Stimulated activated CD8-positive, alpha-beta memory T cell treated with anti-CD3 and anti-CD28 coated beads, Interleukin-4, amount 100 ng/mL, for 4 hours (primary cell): ENCODE measurements around the gene ARHGEF16.

Source experiments
- DNase-seq, 2 donors: peaks; one replicate each; pipeline ENCODE4 v3.0.0-alpha.2; 2020; ENCODE audit warnings: low read depth in 2 of 2, low spot score in 1 of 2

ARHGEF16 gene

DNA sequence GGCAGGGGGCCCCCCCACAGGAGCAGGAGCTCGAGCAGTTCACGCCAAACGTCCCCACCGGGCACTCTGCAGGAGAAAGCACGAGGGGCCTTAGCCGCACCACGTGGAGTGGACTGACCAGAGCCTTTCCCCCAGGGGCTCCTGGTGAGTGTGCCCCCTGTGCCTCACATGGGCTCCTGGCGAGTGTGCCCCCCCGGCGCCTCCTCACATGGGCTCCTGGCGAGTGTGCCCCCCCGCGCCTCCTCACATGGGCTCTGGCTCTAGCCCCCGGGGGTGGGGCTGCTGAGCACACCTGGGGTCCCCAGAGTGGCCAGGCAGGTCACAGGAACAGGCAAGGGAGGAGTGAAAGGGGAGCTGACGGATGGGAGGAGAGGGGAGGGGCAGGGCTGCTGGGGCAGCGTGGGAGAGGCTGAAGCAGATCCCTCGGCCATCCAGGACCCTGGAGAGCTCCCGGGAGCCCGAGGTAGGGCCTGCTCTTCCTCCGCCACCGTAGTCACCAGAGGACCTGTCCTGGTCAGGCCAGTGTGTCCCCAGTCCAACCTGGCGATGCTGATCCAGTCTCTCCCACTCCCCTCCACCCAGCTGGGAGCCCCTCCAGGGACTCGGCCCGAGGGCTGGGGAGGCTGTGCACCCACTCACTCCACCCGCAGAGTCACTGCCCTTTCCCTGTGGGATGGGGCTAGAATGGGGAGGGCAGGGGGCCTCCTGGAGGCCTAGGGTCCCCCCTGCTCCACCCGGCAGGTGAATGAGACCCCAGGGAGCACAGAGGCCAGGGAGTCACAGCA lies 47.6 kb downstream of the ARHGEF16 start:
- no peak for DNase-seq

DNA sequence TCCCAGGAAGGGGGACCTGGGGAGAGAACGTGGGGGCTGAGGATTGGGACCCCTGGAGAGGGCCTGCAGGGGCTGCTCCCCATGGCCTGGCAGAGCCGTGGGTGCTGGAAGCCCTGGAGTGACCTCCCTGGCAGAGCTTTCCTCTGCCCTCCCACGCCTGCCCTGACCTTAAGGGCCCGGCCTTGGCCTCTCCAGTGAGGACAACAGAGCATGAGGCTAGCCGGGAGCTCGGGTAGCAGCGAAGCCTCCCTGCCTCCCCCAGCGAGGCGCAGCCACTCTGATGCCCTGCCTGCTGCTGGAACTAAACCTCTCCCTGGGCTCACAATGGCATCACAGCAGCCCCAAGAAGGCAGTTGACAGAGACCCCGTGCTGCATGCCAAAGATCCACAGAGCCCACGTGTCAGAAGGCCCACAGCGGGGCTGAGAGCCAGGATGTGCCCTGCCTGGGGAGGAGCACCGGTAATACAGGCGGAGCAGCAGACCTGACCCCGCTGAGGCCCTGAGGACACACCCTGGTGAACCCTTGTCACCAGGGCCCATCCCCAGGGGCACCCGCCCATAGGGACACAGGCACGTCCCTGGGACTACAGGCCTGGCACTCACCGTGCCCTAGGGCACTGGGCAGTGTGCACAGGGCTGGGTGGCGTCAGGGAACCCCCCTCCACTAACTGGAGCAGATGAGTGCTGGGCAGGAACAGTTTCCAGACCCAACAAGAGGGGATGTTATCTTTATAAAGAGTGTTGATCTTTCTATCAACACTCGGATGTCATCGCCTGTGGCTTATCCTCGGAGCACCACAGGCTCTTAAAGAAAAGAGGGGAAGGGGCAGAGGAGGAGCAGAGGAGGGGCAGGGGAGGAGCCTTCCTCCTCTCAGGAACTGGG lies 48.4 kb downstream of the ARHGEF16 start:
- no peak for DNase-seq

GRCh38 chr1:3503525-3503886 lies 49.0 kb downstream of the ARHGEF16 start:
- DNase-seq, result no peak

DNA sequence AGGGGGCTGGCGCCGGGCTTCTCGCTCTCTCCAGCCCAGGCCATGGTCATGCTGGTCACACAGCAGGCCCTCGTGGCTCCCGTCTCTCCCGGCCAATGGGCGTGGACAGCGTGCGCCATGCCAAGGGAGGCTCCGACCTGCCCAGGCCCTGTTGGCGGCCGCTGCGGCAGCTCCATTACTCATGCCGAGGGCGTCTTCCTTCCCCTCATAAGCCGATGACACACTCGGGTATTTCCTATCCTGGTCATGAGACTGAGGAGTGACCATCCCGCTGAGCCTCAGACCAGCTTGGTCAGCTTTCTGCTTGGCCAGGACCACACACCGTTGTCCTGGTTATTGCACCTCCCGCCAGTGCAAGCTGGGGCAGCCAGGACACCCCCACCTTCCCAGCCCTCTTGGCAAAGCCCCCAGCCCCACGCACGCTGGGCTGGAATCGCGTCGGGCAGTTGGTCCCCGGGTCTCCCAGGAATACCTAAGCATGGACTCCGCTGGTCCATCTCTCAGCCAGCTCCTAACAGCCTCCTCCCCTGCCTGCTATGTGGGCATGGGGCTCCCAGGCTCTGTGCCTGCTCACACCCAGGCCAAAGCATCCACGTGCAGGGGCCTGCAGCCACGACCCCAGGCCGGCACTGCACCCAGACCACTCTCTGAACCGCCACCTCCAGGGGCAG lies 49.8 kb downstream of the ARHGEF16 start:
- no peak for DNase-seq

DNA sequence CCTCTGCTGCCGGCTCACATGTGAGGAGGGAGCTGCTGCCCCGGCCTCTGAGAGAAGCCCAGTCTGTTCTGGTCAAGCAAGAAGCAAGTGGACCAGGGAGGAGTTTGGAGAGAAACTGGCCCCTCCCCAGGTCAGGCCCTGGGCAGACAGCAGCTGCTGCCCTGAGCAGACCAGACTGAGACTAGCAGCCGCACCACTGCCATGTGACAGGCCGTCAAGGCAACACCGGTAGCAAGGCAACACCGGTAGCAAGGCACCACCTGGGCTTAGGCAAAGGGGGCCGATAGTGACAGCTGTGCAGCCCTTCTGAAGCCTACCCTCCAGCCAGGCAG lies 50.3 kb downstream of the ARHGEF16 start:
- DNase-seq, result no peak

GRCh38 chr1:3505161-3505560 lies 50.7 kb downstream of the ARHGEF16 start:
- no peak for DNase-seq

DNA sequence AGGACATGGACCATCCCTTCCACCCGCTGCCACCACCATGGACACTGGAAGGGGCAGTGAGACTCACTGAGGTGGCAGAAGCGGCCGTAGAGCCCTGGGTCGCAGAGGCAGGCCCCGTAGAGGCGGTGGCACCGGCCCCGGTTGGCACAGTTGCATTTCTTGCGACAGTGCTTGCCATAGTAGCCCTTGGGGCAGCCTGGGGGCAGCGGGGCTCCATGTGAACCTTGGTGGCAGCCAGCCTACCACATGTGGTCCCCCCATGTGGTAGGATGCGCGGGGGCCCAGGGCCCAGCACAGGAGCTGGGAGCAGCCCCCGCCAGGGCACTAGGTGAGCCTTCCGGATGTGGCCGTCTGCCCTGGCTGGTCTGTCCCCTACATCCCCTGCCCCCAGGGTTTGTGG lies 51.6 kb downstream of the ARHGEF16 start:
- DNase-seq, result no peak

- DNase-seq, result no peak
These were observed 52.5 kb downstream of the ARHGEF16 start for GRCh38 chr1:3506943-3507342.

- DNase-seq, result no peak
These were observed 53.3 kb downstream of the ARHGEF16 start for GRCh38 chr1:3507636-3508275.

- no peak for DNase-seq
These were observed 54.4 kb downstream of the ARHGEF16 start for GRCh38 chr1:3508757-3509415.

- DNase-seq, result no peak
These were observed 55.3 kb downstream of the ARHGEF16 start for GRCh38 chr1:3509721-3510120.

GRCh38 chr1:3510136-3510955 lies 55.9 kb downstream of the ARHGEF16 start:
- DNase-seq, result no peak

DNA sequence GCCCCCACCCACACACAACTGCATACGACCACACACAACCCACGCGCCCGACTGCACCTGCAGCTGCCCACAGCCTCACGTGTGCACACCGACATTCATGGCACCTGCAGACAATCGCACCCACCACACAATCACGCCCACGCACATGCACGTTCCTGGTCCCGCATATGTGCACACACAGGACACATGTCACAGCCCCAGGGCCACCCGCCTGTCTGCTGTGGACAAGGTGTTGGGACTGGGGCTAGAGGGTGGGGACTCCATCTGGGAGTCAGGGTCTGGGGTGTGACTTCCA lies 56.4 kb downstream of the ARHGEF16 start:
- no peak for DNase-seq

DNA sequence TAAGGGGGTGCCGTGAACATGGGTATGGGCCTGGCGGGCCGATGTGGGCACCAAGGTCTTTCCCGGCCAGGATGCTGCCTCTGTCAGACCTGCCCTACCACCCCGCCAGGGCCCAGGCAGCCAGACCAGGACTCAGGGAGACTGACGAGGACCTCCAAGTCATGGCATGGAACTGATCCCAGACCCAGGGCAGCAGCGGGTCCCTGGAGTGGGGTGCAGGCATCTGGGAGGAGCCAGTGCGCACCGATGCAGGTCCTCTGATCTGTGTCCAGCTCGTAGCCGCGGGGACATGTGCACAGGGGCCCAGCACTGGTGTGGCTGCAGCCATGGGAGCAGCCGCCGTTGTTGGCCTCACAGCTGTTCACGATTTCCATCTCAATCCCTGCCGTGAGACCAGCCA lies 56.8 kb downstream of the ARHGEF16 start:
- DNase-seq, result no peak

GRCh38 chr1:3511856-3512255 lies 57.4 kb downstream of the ARHGEF16 start:
- DNase-seq, result no peak

GRCh38 chr1:3514404-3514803 lies 59.9 kb downstream of the ARHGEF16 start:
- DNase-seq, result no peak

- DNase-seq, result no peak
These were observed 60.8 kb downstream of the ARHGEF16 start for GRCh38 chr1:3515272-3515671.

DNA sequence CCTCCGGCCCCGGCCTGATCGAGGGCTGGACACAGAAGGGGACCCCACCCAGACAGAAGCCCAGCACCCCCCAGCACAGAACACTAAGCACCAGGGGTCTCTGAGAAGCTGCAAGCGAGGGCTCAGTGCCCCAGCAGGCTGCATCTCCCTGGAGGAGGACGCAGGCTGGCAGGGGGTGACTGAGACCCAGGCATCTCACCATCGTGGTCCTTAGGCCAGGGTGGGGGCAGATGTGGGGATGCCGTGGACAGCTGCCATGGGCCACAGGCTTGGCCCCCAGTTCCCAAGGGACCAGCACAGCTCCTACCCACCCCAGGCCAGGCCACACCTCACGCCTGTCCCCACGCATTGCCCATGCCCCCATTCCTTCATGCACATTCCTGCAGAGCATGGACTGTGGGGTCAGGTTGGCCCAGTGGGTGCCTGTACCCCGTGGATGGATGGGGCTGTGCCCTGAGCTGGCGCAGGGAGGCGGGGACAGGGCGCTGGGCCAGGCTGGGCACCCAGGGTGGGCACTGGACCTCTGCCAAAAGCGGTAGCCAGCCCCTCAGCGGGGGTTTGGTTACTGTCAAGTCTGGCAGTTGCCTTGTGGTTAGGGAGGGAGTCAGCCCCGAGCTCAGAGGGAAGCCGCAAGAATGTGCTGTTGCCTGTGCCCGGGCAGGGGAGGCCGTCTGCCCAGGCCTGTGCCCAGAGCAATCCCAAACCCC lies 61.5 kb downstream of the ARHGEF16 start:
- DNase-seq, result no peak

DNA sequence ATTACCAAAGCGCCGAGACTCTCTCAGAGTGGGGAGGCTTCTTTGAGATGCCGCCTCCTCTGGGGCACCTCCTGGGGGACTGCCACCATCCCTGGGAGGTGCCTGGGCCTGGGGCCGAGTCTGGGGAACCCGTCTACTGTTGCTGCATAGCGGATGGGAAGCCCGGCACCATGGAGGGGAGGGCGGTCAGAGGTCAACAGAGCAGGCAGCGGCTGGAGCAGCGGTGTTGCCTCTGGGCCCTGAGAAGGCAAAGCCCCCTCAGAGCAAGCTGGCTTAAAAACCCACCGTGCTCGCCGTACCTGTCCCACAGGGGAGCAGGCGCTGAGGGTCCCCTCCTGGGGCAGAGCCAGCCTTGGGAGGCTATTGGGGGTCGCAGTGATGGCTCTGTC lies 62.0 kb downstream of the ARHGEF16 start:
- no peak for DNase-seq
